Subcutaneous abdominal adipose tissue (tissue), 5 donors: ENCODE data around the gene SEPTIN3.

Source experiments
- H3K27ac ChIP-seq: one replicate; pipeline ENCODE4 v1.7.0; 2013; ENCODE audit warnings: low read depth, mild to moderate bottlenecking, inconsistent platforms, low read length, moderate library complexity
- H3K27me3 ChIP-seq, 5 donors: one replicate each; pipeline ENCODE4 v1.7.0; 2013; ENCODE audit warnings: low read length in 5 of 5, inconsistent platforms in 1 of 5; ENCODE audit not compliant: control insufficient read depth in 5 of 5, insufficient read depth in 4 of 5
- H3K36me3 ChIP-seq, 5 donors: one replicate each; pipeline ENCODE4 v1.7.0; 2013; ENCODE audit warnings: low read length in 5 of 5; ENCODE audit not compliant: control insufficient read depth in 5 of 5, insufficient read depth in 5 of 5
- H3K4me1 ChIP-seq, 5 donors: one replicate each; pipeline ENCODE4 v1.7.0; 2013; ENCODE audit warnings: low read length in 5 of 5, mild to moderate bottlenecking in 3 of 5, moderate library complexity in 1 of 5; ENCODE audit not compliant: control insufficient read depth in 5 of 5, insufficient read depth in 5 of 5
- H3K4me3 ChIP-seq, 5 donors: one replicate each; pipeline ENCODE4 v1.7.0; 2013; ENCODE audit warnings: low read length in 5 of 5, low read depth in 1 of 5
- H3K9ac ChIP-seq, 5 donors: one replicate each; pipeline ENCODE4 v1.7.0; 2013; ENCODE audit warnings: low read length in 5 of 5, mild to moderate bottlenecking in 4 of 5, moderate library complexity in 3 of 5
- H3K9me3 ChIP-seq, 5 donors: one replicate each; pipeline ENCODE4 v1.7.0; 2013; ENCODE audit warnings: low read length in 5 of 5; ENCODE audit not compliant: control insufficient read depth in 5 of 5
- donor health status: healthy.
- donor health status: healthy.
- donor health status: healthy.
- donor health status: healthy.
- donor health status: healthy.

Gene SEPTIN3

GRCh38 chr22:42007922-42008321 is 38.7 kb downstream of the SEPTIN3 start:
- Histone ChIP-seq H3K4me1 (no peaks in the 10 kb centered on the region), H3K27me3 (no peaks in the 10 kb centered on the region), H3K9me3 (peaks cover 0 to 17% (median 11%) of the 10 kb centered on the region in 5 donors), H3K27ac (no peak overlapping the region), H3K4me3 (no peak overlapping the region), H3K9ac (no peak overlapping the region), H3K36me3 (no peaks in the 10 kb centered on the region)

GRCh38 chr22:42010778-42011177 is 41.5 kb downstream of the SEPTIN3 start:
- Histone ChIP-seq H3K36me3 (no peaks in the 10 kb centered on the region), H3K9ac (no peak overlapping the region), H3K9me3 (peaks cover 0 to 17% (median 8%) of the 10 kb centered on the region in 5 donors), H3K27me3 (no peaks in the 10 kb centered on the region), H3K4me1 (no peaks in the 10 kb centered on the region), H3K4me3 (no peak overlapping the region), H3K27ac (no peak overlapping the region)

GRCh38 chr22:42013385-42013784 is 44.1 kb downstream of the SEPTIN3 start:
- Histone ChIP-seq H3K9me3 (peaks cover 0 to 17% (median 8%) of the 10 kb centered on the region in 5 donors), H3K27ac (no peak overlapping the region), H3K4me3 (no peak overlapping the region), H3K36me3 (no peaks in the 10 kb centered on the region), H3K4me1 (no peaks in the 10 kb centered on the region), H3K9ac (no peak overlapping the region), H3K27me3 (no peaks in the 10 kb centered on the region)

- H3K36me3 ChIP-seq: no peaks in the 10 kb centered on the region
- H3K4me1 ChIP-seq: no peaks in the 10 kb centered on the region
- H3K27me3 ChIP-seq: no peaks in the 10 kb centered on the region
- H3K27ac ChIP-seq: no peak overlapping the region
- no peak overlapping the region for H3K4me3 ChIP-seq
- H3K9ac ChIP-seq: no peak overlapping the region
- H3K9me3 ChIP-seq: peaks cover 0 to 4% (median under 1%) of the 10 kb centered on the region in 5 donors
Measured at GRCh38 chr22:42016111-42016510, 46.9 kb downstream of the SEPTIN3 start.

GRCh38 chr22:42018224-42018623 is 49.0 kb downstream of the SEPTIN3 start:
- no peaks in the 10 kb centered on the region for H3K27me3 ChIP-seq
- H3K36me3 ChIP-seq: no peaks in the 10 kb centered on the region
- no peak overlapping the region for H3K27ac ChIP-seq
- H3K9me3 ChIP-seq: peaks cover 0 to 3% (median 0%) of the 10 kb centered on the region in 5 donors
- no peak overlapping the region for H3K9ac ChIP-seq
- H3K4me1 ChIP-seq: no peaks in the 10 kb centered on the region
- H3K4me3 ChIP-seq: no peak overlapping the region
